ENCODE measurements around the gene OLFM1.

GRCh38 chr9:135078361-135078821, 9.1 kb upstream of the OLFM1 start:
- TF ChIP-seq, protein P1, sequence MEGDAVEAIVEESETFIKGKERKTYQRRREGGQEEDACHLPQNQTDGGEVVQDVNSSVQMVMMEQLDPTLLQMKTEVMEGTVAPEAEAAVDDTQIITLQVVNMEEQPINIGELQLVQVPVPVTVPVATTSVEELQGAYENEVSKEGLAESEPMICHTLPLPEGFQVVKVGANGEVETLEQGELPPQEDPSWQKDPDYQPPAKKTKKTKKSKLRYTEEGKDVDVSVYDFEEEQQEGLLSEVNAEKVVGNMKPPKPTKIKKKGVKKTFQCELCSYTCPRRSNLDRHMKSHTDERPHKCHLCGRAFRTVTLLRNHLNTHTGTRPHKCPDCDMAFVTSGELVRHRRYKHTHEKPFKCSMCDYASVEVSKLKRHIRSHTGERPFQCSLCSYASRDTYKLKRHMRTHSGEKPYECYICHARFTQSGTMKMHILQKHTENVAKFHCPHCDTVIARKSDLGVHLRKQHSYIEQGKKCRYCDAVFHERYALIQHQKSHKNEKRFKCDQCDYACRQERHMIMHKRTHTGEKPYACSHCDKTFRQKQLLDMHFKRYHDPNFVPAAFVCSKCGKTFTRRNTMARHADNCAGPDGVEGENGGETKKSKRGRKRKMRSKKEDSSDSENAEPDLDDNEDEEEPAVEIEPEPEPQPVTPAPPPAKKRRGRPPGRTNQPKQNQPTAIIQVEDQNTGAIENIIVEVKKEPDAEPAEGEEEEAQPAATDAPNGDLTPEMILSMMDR (IDR thresholded peaks at IDR 0.05; ENCODE audit: borderline replicate concordance, extremely low read depth, low read length, poor library complexity, severe bottlenecking) = no peak
- no peak for TF ChIP-seq EZH2 (IDR thresholded peaks at IDR 0.05; ENCODE audit: borderline replicate concordance, low read depth, low read length, severe bottlenecking)

Data from DND-41 (cell line).